Esophagus muscularis mucosa (tissue), 4 donors: ENCODE results near the gene FAM174B. TPM values are rescaled to one million over a fixed set of nuclear protein-coding genes. Genes with fewer than 3 reads are reported as not detected.

Experiments
- DNase-seq: peaks from one replicate; pipeline ENCODE4 v3.0.0-alpha.2; 2017; ENCODE audit errors: extremely low spot score
- H3K27ac ChIP-seq, 4 donors: fragments of 200-600 bp; sonication (generic); replicated peaks in 1 of 4; 1 replicate in 3 of 4; 2 replicates in 1 of 4; pipeline ENCODE4 v1.5.1; 2016 to 2019; ENCODE audit warnings: mild to moderate bottlenecking in 1 of 4
- H3K27me3 ChIP-seq, 4 donors: fragments of 200-600 bp; sonication (generic); one replicate each; pipeline versions ENCODE4 v1.5.1 to v1.6.0; 2016 to 2019
- H3K36me3 ChIP-seq, 4 donors: fragments of 200-600 bp; sonication (generic); one replicate each; pipeline ENCODE4 v1.5.1; 2016 to 2019
- H3K4me1 ChIP-seq, 4 donors: fragments of 200-600 bp; sonication (generic); one replicate each; pipeline ENCODE4 v1.5.1; 2016 to 2019
- H3K4me3 ChIP-seq, 4 donors: fragments of 200-600 bp; sonication (generic); 1 replicate in 2 of 4; 2 replicates in 2 of 4; pipeline ENCODE4 v1.5.1; 2016 to 2019; ENCODE audit warnings: mild to moderate bottlenecking in 4 of 4, moderate library complexity in 1 of 4
- H3K9me3 ChIP-seq, 4 donors: fragments of 200-600 bp; sonication (generic); 1 replicate in 3 of 4; 2 replicates in 1 of 4; pipeline ENCODE4 v1.5.1; 2016 to 2019
- CTCF ChIP-seq, 3 experiments: fragments of 200-600 bp in 2 of 3; fragments of 450-650 bp in 1 of 3; sonication (generic) in 2 of 3; IDR thresholded peaks; one replicate each; pipeline ENCODE4 v1.5.1; 2017 to 2019; ENCODE audit warnings: antibody characterized with exemption in 3 of 3, mild to moderate bottlenecking in 2 of 3, moderate library complexity in 1 of 3
- EP300 ChIP-seq: sonication (generic); formaldehyde crosslinking; IDR thresholded peaks from one replicate; pipeline ENCODE4 v1.6.1; 2017; ENCODE audit warnings: antibody characterized with exemption
- POLR2A ChIP-seq: fragments of 450-650 bp; IDR thresholded peaks from one replicate; pipeline ENCODE4 v1.6.1; 2017; ENCODE audit warnings: antibody characterized with exemption, moderate library complexity, mild to moderate bottlenecking, low read depth
- POLR2AphosphoS5 ChIP-seq, 2 donors: sonication (generic); formaldehyde crosslinking; IDR thresholded peaks; one replicate each; pipeline ENCODE4 v1.6.1; 2017; ENCODE audit warnings: antibody characterized with exemption in 2 of 2
- WGBS: methylation state at CpG from one replicate; pipeline ENCODE4 v1.1.5; 2018; 5-methylcytosine and 5-hydroxymethylcytosine counted together
- intact Hi-C: fragments of 100-400 bp; cut with DNase I; formaldehyde crosslinking; loops from one replicate; pipeline ENCODE4 v1.15.1; 2023
- total RNA-seq, 4 donors: library from RNA; depleted of rRNA; stranded (reverse); fragments of >200 nt; gene quantifications; one replicate each; pipeline versions ENCODE4 v1.1.0 to v1.2.1, GENCODE V29; 2016

Gene FAM174B
- total RNA-seq, 4 donors from 2014 or later, result 7.5 to 15.2 (median 9.9) TPM

GRCh38 chr15:92667970-92668485, 12.5 kb upstream of the FAM174B start:
- TF ChIP-seq EP300 (no peak), POLR2A (no peak), CTCF (IDR thresholded peaks at IDR 0.05) (no peak), POLR2AphosphoS5 (IDR thresholded peaks at IDR 0.05) (no peak)

GRCh38 chr15:92667287-92667904, 11.8 kb upstream of the FAM174B start:
- intact Hi-C loops, result loop anchor here (5.0 kb wide), 1 partner anchor 45 kb away; no protein-coding TSS in a partner anchor
- Histone ChIP-seq H3K36me3 (no peaks in the 10 kb centered on the region), H3K4me3 (peak overlapping the region; percentile 6 to 31 (median 17)), H3K9me3 (no peaks in the 10 kb centered on the region), H3K4me1 (peaks cover 32 to 48% (median 45%) of the 10 kb centered on the region in 4 donors), H3K27ac (peak overlapping the region; percentile 80 to 93 (median 82)), H3K27me3 (no peaks in the 10 kb centered on the region)
- 32% methylated on average over 13 of the region's 13 CpGs for WGBS
- no peak for DNase-seq
- no peak for TF ChIP-seq POLR2AphosphoS5 (IDR thresholded peaks at IDR 0.05)
- no peak for TF ChIP-seq CTCF (IDR thresholded peaks at IDR 0.05)
- no peak for TF ChIP-seq EP300
- TF ChIP-seq POLR2A, result no peak

More at GRCh38 chr15:92667970-92668485, 12.5 kb upstream of the FAM174B start:
- Histone ChIP-seq H3K27ac (peak overlapping the region; percentile 80 to 93 (median 82)), H3K36me3 (no peaks in the 10 kb centered on the region), H3K27me3 (no peaks in the 10 kb centered on the region), H3K9me3 (no peaks in the 10 kb centered on the region), H3K4me1 (peaks cover 32 to 48% (median 45%) of the 10 kb centered on the region in 4 donors), H3K4me3 (peak overlapping the region in 3 of 4 donors; percentile 6 to 31 (median 26))
- no peak for DNase-seq
- intact Hi-C loops, result loop anchor here (5.0 kb wide), 1 partner anchor 46 kb away; no protein-coding TSS in a partner anchor
- 54% methylated on average over 6 of the region's 6 CpGs for WGBS

GRCh38 chr15:92666780-92667179, 11.2 kb upstream of the FAM174B start:
- H3K9me3 ChIP-seq, result no peaks in the 10 kb centered on the region
- H3K27ac ChIP-seq, result peak overlapping the region; percentile 80 to 93 (median 82)
- H3K36me3 ChIP-seq, result no peaks in the 10 kb centered on the region
- H3K27me3 ChIP-seq, result no peaks in the 10 kb centered on the region
- H3K4me1 ChIP-seq, result peaks cover 32 to 48% (median 45%) of the 10 kb centered on the region in 4 donors
- WGBS, result 19% methylated on average over 9 of the region's 10 CpGs
- no peak for DNase-seq
- intact Hi-C loops, result loop anchor here (5.0 kb wide), 1 partner anchor 44 kb away; no protein-coding TSS in a partner anchor
- TF ChIP-seq CTCF (IDR thresholded peaks at IDR 0.05) (no peak), POLR2AphosphoS5 (IDR thresholded peaks at IDR 0.05) (peak; percentile 46 to 84)
- H3K4me3 ChIP-seq, result peak overlapping the region in 1 of 4 donors; percentile 26

GRCh38 chr15:92665100-92665555, 9.6 kb upstream of the FAM174B start:
- Histone ChIP-seq H3K9me3 (no peaks in the 10 kb centered on the region), H3K27ac (peak overlapping the region; percentile 80 to 93 (median 82)), H3K27me3 (no peaks in the 10 kb centered on the region), H3K36me3 (no peaks in the 10 kb centered on the region), H3K4me1 (peaks cover 32 to 48% (median 45%) of the 10 kb centered on the region in 4 donors), H3K4me3 (peak overlapping the region in 3 of 4 donors; percentile 3 to 11 (median 11))
- TF ChIP-seq EP300, result peak; percentile 84
- no peak for TF ChIP-seq POLR2A
- peak; percentile 72 to 92 for TF ChIP-seq POLR2AphosphoS5 (IDR thresholded peaks at IDR 0.05)
- TF ChIP-seq CTCF (IDR thresholded peaks at IDR 0.05), result no peak
- intact Hi-C loops, result loop anchor here (5.0 kb wide), 1 partner anchor 43 kb away; no protein-coding TSS in a partner anchor
- DNase-seq, result peak; percentile 79
- 4% methylated on average over 10 of the region's 10 CpGs for WGBS
